ENCODE measurements around the gene CCNC. TPM values are rescaled to one million over a fixed set of nuclear protein-coding genes. Genes with fewer than 3 reads are reported as not detected.

CCNC gene
- total RNA-seq, 1 donor from 2014 or later, result 51.8 TPM

DNA sequence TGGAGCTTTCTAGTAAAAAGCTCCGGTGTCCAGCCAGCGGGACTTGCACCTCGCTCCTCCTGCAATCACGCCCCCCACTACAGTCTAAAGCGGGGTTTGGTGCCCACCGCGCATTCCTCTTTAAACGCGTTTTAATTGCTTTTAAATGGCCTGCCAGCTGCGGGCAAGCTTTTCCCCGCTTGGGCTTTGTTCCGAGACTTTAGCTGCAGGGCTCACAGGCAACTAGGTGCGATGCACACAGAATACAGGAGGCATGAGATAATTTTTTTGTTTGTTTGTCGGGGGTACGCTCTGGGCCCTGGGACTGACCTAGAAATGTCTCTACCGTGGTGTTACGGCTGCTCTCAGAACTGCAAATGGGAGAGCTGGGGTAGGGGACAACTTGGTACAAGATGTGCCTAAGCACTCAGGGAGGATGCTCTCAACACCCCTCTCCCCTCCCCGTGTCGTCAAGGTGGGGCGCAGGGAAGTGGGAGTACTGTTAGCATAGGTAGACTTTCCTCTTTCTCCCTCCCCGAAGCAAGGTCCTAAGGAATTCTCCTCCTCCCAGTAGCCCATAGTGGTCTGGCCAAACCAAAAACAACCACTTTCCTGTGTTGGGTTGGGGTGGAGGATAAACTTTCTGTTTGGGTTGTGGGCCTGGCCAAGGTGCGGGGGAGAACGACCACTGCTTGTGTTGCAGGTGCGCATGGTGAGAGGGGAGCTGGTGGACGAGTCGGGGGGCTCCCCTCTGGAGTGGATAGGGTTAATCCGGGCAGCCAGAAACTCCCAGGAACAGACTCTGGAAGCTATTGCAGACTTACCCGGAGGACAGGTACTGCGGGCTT is 39.8 kb upstream of the CCNC start:
- H4K20me1 ChIP-seq (ENCODE audit: insufficient read depth, low read length), result no peaks in the 10 kb centered on the region
- H3K9me3 ChIP-seq (ENCODE audit: insufficient read depth, low read depth, low read length), result peaks cover 14% of the 10 kb centered on the region
- H3K36me3 Mint-ChIP-seq (ENCODE audit: low read depth, unreplicated experiment), result no peaks in the 10 kb centered on the region
- no peak overlapping the region for H3K4me3 ChIP-seq (ENCODE audit: insufficient read depth, low read depth, low read length)
- H3K79me2 ChIP-seq (ENCODE audit: insufficient read depth, low read length), result no peaks in the 10 kb centered on the region
- H3K27me3 Mint-ChIP-seq (ENCODE audit: low read depth, unreplicated experiment), result peaks cover 88% of the 10 kb centered on the region
- H3K4me3 Mint-ChIP-seq (ENCODE audit: unreplicated experiment), result no peak overlapping the region
- no peak overlapping the region for H3K4me2 ChIP-seq (ENCODE audit: low read length)
- peaks cover 96% of the 10 kb centered on the region for H3K27me3 ChIP-seq (ENCODE audit: insufficient read depth, low read length)
- H3K9me3 Mint-ChIP-seq (ENCODE audit: unreplicated experiment), result peaks cover 6% of the 10 kb centered on the region
- no peaks in the 10 kb centered on the region for H3K36me3 ChIP-seq (ENCODE audit: insufficient read depth, low read length)
- H3K27ac ChIP-seq (ENCODE audit: low read depth, low read length), result no peak overlapping the region
- H3K4me1 ChIP-seq (ENCODE audit: insufficient read depth, low read length), result peaks cover 4% of the 10 kb centered on the region
- no peak for DNase-seq (ENCODE audit: low read depth)
- H3K4me1 Mint-ChIP-seq (ENCODE audit: low read depth, unreplicated experiment), result no peaks in the 10 kb centered on the region
- H3K9ac ChIP-seq (ENCODE audit: low read length), result no peak overlapping the region
- TF ChIP-seq, protein P1, sequence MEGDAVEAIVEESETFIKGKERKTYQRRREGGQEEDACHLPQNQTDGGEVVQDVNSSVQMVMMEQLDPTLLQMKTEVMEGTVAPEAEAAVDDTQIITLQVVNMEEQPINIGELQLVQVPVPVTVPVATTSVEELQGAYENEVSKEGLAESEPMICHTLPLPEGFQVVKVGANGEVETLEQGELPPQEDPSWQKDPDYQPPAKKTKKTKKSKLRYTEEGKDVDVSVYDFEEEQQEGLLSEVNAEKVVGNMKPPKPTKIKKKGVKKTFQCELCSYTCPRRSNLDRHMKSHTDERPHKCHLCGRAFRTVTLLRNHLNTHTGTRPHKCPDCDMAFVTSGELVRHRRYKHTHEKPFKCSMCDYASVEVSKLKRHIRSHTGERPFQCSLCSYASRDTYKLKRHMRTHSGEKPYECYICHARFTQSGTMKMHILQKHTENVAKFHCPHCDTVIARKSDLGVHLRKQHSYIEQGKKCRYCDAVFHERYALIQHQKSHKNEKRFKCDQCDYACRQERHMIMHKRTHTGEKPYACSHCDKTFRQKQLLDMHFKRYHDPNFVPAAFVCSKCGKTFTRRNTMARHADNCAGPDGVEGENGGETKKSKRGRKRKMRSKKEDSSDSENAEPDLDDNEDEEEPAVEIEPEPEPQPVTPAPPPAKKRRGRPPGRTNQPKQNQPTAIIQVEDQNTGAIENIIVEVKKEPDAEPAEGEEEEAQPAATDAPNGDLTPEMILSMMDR (IDR thresholded peaks at IDR 0.05; ENCODE audit: insufficient read depth, low read depth, low read length), result no peak
- peak; percentile 44 for TF ChIP-seq EZH2 (IDR thresholded peaks at IDR 0.05; ENCODE audit: insufficient read depth, low read length)
- H2AFZ ChIP-seq (ENCODE audit: low read depth, low read length), result no peak overlapping the region
- no peak overlapping the region for H3K27ac Mint-ChIP-seq (ENCODE audit: unreplicated experiment)
- no peak for FAIRE-seq

DNA sequence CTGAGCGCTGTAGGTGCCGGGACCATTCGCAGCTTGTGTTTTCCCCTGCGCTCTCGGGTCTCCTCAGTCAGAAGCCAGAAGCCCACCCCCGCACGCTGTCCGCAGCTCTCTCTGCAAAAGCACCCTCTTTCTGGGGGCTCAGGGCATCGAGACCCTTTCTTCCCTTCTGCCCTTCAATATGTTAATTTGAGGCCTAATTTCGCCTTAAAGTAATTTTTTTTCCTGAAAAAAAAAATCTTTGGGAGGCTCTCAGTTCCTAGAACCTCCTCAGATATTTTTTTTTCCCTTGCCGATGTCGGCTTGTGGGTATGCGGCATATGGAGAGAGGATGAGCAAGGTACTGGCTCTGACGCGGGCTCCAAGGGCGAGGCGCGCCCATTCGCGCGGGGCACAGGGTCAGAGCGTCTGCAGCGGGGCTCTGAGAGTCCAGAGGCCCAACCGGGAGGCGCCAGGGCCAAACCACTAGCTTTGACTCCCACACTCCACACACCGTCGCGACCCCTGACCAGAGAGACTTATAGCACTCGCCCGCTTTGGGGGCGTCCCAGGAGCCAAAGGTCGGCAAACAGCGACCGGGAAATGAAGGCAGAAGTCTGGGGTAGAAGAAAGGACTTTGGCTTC is 39.1 kb upstream of the CCNC start:
- no peak overlapping the region for H3K4me2 ChIP-seq (ENCODE audit: low read length)
- no peak for DNase-seq (ENCODE audit: low read depth)
- H3K36me3 ChIP-seq (ENCODE audit: insufficient read depth, low read length), result no peaks in the 10 kb centered on the region
- Mint-ChIP-seq H3K36me3 (ENCODE audit: low read depth, unreplicated experiment) (no peaks in the 10 kb centered on the region), H3K27ac (ENCODE audit: unreplicated experiment) (no peak overlapping the region), H3K27me3 (ENCODE audit: low read depth, unreplicated experiment) (peaks cover 87% of the 10 kb centered on the region), H3K4me1 (ENCODE audit: low read depth, unreplicated experiment) (no peaks in the 10 kb centered on the region), H3K4me3 (ENCODE audit: unreplicated experiment) (no peak overlapping the region), H3K9me3 (ENCODE audit: unreplicated experiment) (peaks cover 6% of the 10 kb centered on the region)
- H2AFZ ChIP-seq (ENCODE audit: low read depth, low read length), result no peak overlapping the region
- no peak overlapping the region for H3K4me3 ChIP-seq (ENCODE audit: insufficient read depth, low read depth, low read length)
- H3K27ac ChIP-seq (ENCODE audit: low read depth, low read length), result no peak overlapping the region
- H3K79me2 ChIP-seq (ENCODE audit: insufficient read depth, low read length), result no peaks in the 10 kb centered on the region
- peaks cover 98% of the 10 kb centered on the region for H3K27me3 ChIP-seq (ENCODE audit: insufficient read depth, low read length)
- H3K4me1 ChIP-seq (ENCODE audit: insufficient read depth, low read length), result peaks cover 4% of the 10 kb centered on the region
- no peaks in the 10 kb centered on the region for H4K20me1 ChIP-seq (ENCODE audit: insufficient read depth, low read length)
- FAIRE-seq, result no peak
- no peak for TF ChIP-seq EZH2 (IDR thresholded peaks at IDR 0.05; ENCODE audit: insufficient read depth, low read length)
- TF ChIP-seq, protein P1 (IDR thresholded peaks at IDR 0.05; ENCODE audit: insufficient read depth, low read depth, low read length), result no peak
- H3K9me3 ChIP-seq (ENCODE audit: insufficient read depth, low read depth, low read length), result peaks cover 14% of the 10 kb centered on the region
- H3K9ac ChIP-seq (ENCODE audit: low read length), result no peak overlapping the region

All from astrocyte (in vitro differentiated cells and primary cell).